BJ (cell line): ENCODE measurements around the gene LIN54. TPM values are rescaled to one million over a fixed set of nuclear protein-coding genes. Genes with fewer than 3 reads are reported as not detected.
"Not testable (repeated sequence)": the region's sequence is repeated elsewhere in the genome, so short reads cannot be mapped to it uniquely, and the experiment has no call there.

ENCODE experiments used
- CTCF ChIA-PET: fragments of 350-600 bp; formaldehyde crosslinking; extraction: SDS; loops from one replicate; lab custom pipeline; 2021; ENCODE audit warnings: antibody characterized with exemption, inconsistent platforms; lab: Yijun Ruan, JAX
- POLR2A ChIA-PET: fragments of 300-600 bp; sonication (Branson Sonifier 250); formaldehyde crosslinking; extraction: SDS; loops from one replicate; lab custom pipeline; 2021; ENCODE audit warnings: antibody characterized with exemption; lab: Charles Lee
- DNase-seq: peaks from one replicate; pipeline ENCODE4 v3.0.0-alpha.2; 2011; ENCODE audit warnings: low read depth
- H3K27me3 ChIP-seq: 2 replicates; pipeline ENCODE4 v1.6.0; 2011; ENCODE audit warnings: low read length; ENCODE audit not compliant: control insufficient read depth, insufficient read depth
- H3K36me3 ChIP-seq: 2 replicates; pipeline ENCODE4 v1.5.1; 2011; ENCODE audit warnings: low read length; ENCODE audit not compliant: control insufficient read depth, insufficient read depth
- H3K4me3 ChIP-seq: 2 replicates; pipeline ENCODE4 v1.5.1; 2011; ENCODE audit warnings: low read depth, mild to moderate bottlenecking, control low read depth, low read length
- CTCF ChIP-seq: IDR thresholded peaks from 2 replicates; pipeline ENCODE4 v1.5.1; 2011; ENCODE audit warnings: low read depth, mild to moderate bottlenecking, control low read depth, inconsistent platforms, low read length, moderate library complexity; ENCODE audit not compliant: insufficient read depth
- polyA minus RNA-seq: library from RNA; depleted of rRNA, polyadenylated mRNA; stranded (reverse); fragments of >200 nt; gene quantifications from 2 replicates; pipeline ENCODE4 v1.2.3, GENCODE V29; 2011; rRNA and poly(A)+ RNA removed
- polyA plus RNA-seq: library from polyadenylated mRNA; depleted of rRNA; stranded (reverse); fragments of >200 nt; gene quantifications from 2 replicates; pipeline ENCODE4 v1.2.3, GENCODE V29; 2011; rRNA removed

The LIN54 gene
- 14.7 and 18.8 TPM in 2 replicates for polyA plus RNA-seq
- 21.6 and 30.4 TPM in 2 replicates for polyA minus RNA-seq

- Histone ChIP-seq H3K36me3 (no peaks in the 10 kb centered on the region), H3K27me3 (no peaks in the 10 kb centered on the region), H3K4me3 (peak within 1 kb of the TSS; percentile 69)
- TF ChIP-seq CTCF, result no peak
- ChIA-PET CTCF (interaction anchor here (1.2 kb wide), 1 partner anchor 254 kb away, joined by 3 read pairs; no protein-coding TSS in a partner anchor), POLR2A (interaction anchor here (0.6 to 0.7 kb wide), 4 partner anchors 13 to 503 kb away, joined by 3 to 21 read pairs (median 13); partner anchors contain the start of gene COPS4)
- no peak for DNase-seq
Measured at GRCh38 chr4:83010522-83011318, at the start of gene LIN54. LIN54 (minus strand) TSS chr4:83010823; CDS start chr4:82984844, 25,979 bp downstream.

GRCh38 chr4:83054928-83055327 is 44.3 kb upstream of the LIN54 start:
- ChIA-PET POLR2A (no interaction called here), CTCF (interaction anchor here (0.6 to 6.0 kb wide), 11 partner anchors 9 to 227 kb away, joined by 3 to 29 read pairs (median 4); partner anchors contain the start of genes COPS4 and COQ2)
- H3K4me3 ChIP-seq, result no peak overlapping the region
- DNase-seq, result no peak
- peaks cover 10% of the 10 kb centered on the region for H3K36me3 ChIP-seq
- H3K27me3 ChIP-seq, result no peaks in the 10 kb centered on the region
- peak; percentile 40 for TF ChIP-seq CTCF

- CTCF ChIA-PET, result interaction anchor here (0.8 to 2.3 kb wide), 2 partner anchors 14 to 233 kb away, joined by 3 to 8 read pairs; partner anchors contain the start of gene COPS4
- POLR2A ChIA-PET, result not testable (repeated sequence)
Measured at GRCh38 chr4:83048781-83049180, 38.2 kb upstream of the LIN54 start.

GRCh38 chr4:83046693-83047473 is 36.3 kb upstream of the LIN54 start:
- POLR2A ChIA-PET, result interaction anchor here (0.6 kb wide), 1 partner anchor 30 kb away, joined by 10 read pairs; no protein-coding TSS in a partner anchor
- CTCF ChIA-PET, result interaction anchor here (2.3 kb wide), 1 partner anchor 235 kb away, joined by 8 read pairs; no protein-coding TSS in a partner anchor
- DNase-seq, result no peak
- Histone ChIP-seq H3K4me3 (no peak overlapping the region), H3K27me3 (no peaks in the 10 kb centered on the region), H3K36me3 (peaks cover 5% of the 10 kb centered on the region)
- no peak for TF ChIP-seq CTCF

More at GRCh38 chr4:83048781-83049180, 38.2 kb upstream of the LIN54 start:
- DNase-seq, H3K36me3 ChIP-seq, H3K27me3 ChIP-seq, H3K4me3 ChIP-seq: not testable (repeated sequence)

- Histone ChIP-seq H3K4me3 (no peak overlapping the region), H3K27me3 (no peaks in the 10 kb centered on the region), H3K36me3 (no peaks in the 10 kb centered on the region)
- ChIA-PET CTCF (no interaction called here), POLR2A (no interaction called here)
- peak; percentile 80 for DNase-seq
- TF ChIP-seq CTCF, result no peak
Measured at GRCh38 chr4:83043801-83044407, 33.3 kb upstream of the LIN54 start.

- H3K36me3 ChIP-seq, POLR2A ChIA-PET, CTCF ChIA-PET, DNase-seq, H3K4me3 ChIP-seq, H3K27me3 ChIP-seq: not testable (repeated sequence)
Measured at GRCh38 chr4:83043157-83043556, 32.5 kb upstream of the LIN54 start.
